Prostate gland (tissue), 2 donors: ENCODE measurements around the gene MBOAT2.

Source experiments
- CTCF ChIP-seq, 4 experiments: fragments of 200-600 bp in 2 of 4; fragments of 450-650 bp in 2 of 4; sonication (generic) in 2 of 4; IDR thresholded peaks; 1 replicate in 3 of 4; 2 replicates in 1 of 4; pipeline ENCODE4 v1.5.1; 2016 to 2019; ENCODE audit warnings: antibody characterized with exemption in 4 of 4, mild to moderate bottlenecking in 2 of 4, moderate library complexity in 2 of 4
- POLR2A ChIP-seq: fragments of 450-650 bp; IDR thresholded peaks from one replicate; pipeline ENCODE4 v1.6.1; 2016; ENCODE audit warnings: antibody characterized with exemption, mild to moderate bottlenecking
- POLR2AphosphoS5 ChIP-seq: sonication (generic); formaldehyde crosslinking; IDR thresholded peaks from one replicate; pipeline ENCODE4 v1.6.1; 2017; ENCODE audit warnings: antibody characterized with exemption

GRCh38 chr2:8862230-8862629 lies 141.3 kb downstream of the MBOAT2 start:
- TF ChIP-seq CTCF (IDR thresholded peaks at IDR 0.05) (no peak), POLR2AphosphoS5 (no peak), POLR2A (no peak)
